ENCODE data around the gene PRDM1.
"Not testable (repeated sequence)": the region's sequence is repeated elsewhere in the genome, so short reads cannot be mapped to it uniquely, and the experiment has no call there.

- TF ChIP-seq POLR2AphosphoS5 (IDR thresholded peaks at IDR 0.05; ENCODE audit: borderline replicate concordance, low read depth, low read length); FOXP2 (optimal IDR thresholded peaks at IDR 0.05; ENCODE audit: control extremely low read depth, extremely low read length, insufficient read depth): not testable (repeated sequence)
These were observed 66.3 kb downstream of the PRDM1 start for GRCh38 chr6:106152476-106152875.
